Renal pelvis (tissue), 4 donors: ENCODE data around the gene TIMM23B. TPM values are rescaled to one million over a fixed set of nuclear protein-coding genes. Genes with fewer than 3 reads are reported as not detected.
"Not testable (repeated sequence)": the region's sequence is repeated elsewhere in the genome, so short reads cannot be mapped to it uniquely, and the experiment has no call there.

Experiments
- DNase-seq: peaks from one replicate; pipeline ENCODE4 v3.0.0-alpha.2; 2013
- polyA plus RNA-seq, 3 donors: library from polyadenylated mRNA; unstranded; fragments of 120-200 nt; gene quantifications; one replicate each; pipeline ENCODE4 v1.2.1, GENCODE V29; 2013; ENCODE audit not compliant: insufficient read length in 3 of 3

TIMM23B gene
- polyA plus RNA-seq, 3 donors = 11.0 to 20.7 (median 20.4) TPM

DNA sequence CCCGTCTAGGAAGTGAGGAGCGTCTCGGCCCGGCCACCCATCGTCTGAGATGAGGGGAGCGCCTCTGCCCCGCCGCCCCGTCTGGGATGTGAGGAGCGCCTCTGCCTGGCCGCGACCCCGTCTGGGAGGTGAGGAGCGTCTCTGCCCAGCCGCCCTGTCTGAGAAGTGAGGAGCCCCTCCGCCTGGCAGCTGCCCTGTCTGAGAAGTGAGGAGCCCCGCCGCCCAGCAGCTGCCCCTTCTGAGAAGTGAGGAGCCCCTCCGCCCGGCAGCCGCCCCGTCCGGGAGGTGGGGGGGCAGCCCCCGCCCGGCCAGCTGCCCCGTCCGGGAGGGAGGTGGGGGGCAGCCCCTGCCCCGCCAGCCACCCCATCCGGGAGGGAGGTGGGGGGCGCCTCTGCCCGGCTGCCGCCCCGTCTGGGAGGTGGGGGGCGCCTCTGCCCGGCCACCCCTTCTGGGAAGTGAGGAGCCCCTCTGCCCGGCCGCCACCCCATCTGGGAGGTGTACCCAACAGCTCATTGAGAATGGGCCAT is 28.5 kb downstream of the TIMM23B start:
- DNase-seq = not testable (repeated sequence)

DNA sequence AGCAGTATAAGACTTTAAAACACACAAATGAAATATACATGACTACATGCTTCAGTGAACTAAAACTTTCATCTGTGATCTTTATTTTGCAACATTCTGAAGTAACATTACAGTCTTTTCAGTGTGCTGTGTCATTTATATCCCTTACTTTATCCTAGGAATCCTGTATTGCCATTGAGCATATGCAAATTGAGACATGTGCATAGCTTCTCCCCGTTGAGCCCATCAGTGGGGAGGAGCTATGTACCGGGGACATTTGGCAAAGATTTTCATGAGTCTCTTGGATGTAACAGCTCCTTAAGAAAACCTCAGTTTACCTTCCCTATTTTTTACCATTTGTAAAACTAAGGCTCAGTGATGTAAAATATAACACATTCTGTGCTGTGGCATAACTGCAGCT is 29.6 kb downstream of the TIMM23B start:
- DNase-seq = not testable (repeated sequence)

DNA sequence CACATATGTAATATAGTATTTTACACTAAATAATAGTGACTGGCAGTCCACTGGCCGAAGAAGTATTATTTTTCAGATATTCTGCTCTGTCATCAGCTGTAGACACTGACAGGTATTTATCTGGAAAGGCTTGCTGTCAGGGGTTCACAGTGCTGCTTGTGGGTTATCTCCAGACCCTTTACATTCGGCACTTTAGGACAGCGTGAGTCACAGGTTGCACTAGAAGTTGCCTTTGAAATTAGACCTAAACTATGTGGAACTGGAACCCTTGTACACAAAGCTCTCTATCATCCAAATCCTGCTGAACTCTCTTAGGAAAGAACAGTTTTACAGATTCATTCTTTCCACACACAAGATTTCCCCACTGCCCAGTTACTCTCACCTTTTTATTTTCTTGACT is 30.2 kb downstream of the TIMM23B start:
- DNase-seq = not testable (repeated sequence)

DNA sequence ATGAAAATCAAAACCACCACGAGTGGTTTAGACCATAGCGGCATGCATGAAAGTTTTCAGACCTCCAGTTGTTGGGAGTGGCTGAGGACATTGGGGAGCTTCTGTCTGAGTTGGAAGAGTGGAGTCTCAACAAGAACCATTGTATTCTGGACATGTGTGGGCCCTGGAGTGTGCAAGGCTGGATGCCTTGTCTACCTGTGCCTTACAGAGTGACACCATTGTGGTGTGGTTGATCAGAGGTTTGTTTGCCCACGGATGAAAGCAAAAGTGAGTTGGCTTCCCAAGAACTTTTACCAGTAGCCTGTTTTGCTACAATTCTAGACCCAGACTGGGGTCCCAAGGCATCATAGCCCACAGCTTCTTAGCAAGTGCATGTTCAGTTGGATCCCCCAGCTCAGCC is 35.9 kb downstream of the TIMM23B start:
- DNase-seq = not testable (repeated sequence)

DNA sequence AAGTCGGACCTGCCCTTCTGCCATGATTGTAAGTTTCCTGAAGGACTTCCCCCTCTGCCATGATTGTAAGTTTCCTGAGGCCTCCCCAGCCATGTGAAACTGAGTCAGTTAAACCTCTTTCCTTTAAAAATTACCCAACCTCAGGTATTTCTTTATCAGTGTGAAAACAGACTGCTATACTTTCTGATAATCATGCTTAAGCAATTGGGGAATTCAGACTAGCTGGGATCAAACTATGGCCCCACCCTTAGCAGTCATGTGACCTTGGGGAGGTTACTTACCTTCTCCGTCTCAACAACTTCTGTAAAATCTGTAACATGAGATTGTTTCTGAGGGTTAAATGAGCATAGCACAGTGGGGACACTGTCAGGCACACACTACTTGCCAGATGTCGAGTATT is 45.4 kb downstream of the TIMM23B start:
- DNase-seq = not testable (repeated sequence)

DNA sequence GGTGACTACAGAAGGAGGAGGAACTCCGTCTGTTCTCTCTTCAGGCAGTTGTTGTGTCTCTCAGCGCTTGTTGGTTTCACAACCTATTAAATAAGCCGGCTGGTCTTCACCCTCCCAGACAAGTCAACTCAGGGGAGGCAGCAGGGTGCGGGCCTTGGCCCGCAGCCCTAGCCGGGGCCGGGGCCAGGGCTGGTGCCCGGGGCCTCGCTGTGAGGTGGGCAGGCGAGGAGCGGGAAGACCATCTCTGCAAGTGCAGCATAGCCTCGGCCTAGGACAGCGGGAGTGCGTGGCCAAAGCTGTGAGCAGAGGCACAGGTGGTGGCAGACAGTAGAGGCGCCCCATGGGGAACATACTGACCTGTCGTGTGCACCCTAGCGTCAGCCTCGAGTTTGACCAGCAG is 46.5 kb downstream of the TIMM23B start, which contains the start of gene AGAP6:
Gene AGAP6, plus strand, starts transcription at position 31 of the 400 bp plus-strand sequence. Its CDS starts 310 bp downstream, at position 341.
- not testable (repeated sequence) for DNase-seq

DNA sequence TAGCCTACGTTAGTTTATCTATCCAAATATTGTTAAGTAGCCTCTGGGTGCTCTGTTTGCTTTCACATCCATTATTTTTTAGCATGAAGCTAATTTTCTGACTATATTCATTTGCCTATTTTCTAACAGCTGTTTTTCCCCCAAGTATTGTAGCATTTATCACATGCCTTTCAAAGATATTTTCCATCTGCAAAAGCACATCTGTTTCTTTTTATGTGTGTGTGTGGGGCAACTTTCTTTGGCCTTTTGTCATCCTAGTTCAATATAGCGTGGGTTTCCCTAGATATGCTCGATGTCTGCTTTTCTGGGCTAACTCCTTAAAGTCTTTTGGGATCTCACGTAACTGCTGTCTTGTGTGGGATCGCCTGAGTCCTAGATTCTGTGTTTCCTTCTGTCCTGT is 53.5 kb downstream of the TIMM23B start:
- DNase-seq = not testable (repeated sequence)

DNA sequence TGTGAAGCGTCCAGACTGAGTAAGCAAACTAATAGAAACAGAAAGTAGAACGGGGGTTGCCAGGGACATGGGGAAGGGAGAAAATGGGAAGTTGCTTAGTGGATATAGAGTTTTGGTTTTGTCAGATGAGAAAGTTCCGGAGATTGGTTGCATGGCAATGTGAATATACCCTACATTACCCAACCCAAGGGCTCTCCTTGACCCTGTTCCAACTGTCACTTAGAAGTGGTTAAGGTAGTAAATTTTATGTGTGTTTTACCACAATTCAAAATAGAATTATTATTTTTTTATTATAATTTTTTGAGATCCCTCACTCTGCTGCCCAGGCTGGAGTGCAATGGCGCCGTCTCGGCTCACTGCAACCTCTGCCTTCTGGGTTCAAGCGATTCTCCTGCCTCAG is 72.2 kb downstream of the TIMM23B start:
- DNase-seq = not testable (repeated sequence)

DNA sequence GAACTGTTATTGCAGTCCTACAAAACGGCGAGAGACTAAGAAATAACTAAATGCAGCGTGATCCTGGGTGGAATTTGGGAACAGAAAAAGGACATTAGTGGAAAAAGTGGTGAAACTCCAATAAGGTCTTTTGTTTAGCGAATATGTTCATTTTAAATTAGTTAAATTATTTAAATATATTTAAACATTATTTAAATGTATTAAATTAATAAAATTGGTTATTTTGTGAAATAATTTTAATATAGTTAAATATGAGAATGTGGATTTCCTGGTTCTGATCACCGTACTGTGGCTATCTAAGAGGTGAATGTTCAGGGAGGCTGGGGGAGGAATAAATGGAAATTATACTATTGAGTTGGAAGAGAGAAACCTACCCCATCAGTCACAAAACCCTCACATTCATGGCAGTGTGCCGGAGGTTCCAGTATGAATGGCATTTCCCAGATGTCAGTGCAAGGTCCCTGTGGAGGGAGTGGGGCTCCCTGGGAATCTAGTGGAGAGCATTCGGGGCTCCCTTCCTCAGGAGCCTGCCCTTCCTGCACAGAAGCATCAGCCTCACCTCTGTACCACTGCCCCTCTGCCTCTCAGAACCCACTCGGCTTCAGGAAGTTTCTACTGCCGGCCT is 73.9 kb downstream of the TIMM23B start:
- not testable (repeated sequence) for DNase-seq

DNA sequence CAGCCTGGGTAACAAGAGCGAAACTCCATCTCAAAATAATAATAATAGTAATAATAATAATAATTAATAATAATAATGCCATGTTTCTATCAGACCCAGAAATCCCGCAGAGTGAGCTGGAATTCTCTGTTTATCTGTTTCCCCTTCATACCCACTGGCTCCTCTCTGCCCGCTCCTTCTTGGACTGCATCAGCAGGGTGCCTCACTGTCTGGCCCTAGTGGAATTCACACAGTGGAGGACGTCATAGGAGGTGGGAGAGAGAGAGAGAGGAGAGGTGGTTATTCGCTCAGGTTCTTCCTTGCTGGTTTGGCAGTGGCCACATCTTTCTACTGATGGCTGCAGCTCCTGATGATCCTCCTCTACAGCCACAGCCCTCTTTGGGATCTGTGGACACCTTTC is 75.1 kb downstream of the TIMM23B start:
- DNase-seq = not testable (repeated sequence)

DNA sequence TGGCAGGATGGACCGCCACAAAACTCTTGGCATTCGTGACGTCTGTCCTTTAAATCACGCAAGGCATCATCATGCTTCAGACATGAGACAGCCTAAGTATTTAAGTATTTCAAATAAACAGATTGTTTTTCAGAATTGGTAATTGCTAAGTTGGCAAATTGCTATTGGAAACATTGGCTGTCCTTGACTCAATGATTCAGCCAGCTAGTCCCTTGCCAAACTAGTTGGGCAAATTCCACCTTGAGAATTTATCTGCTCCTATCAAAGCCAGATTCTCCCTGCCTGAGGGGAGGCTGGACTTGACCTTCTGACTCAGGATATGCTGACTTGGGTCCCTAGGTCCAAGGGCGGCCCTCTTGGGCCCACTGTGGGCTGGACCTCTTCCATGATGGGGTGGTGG is 75.8 kb downstream of the TIMM23B start:
- not testable (repeated sequence) for DNase-seq

DNA sequence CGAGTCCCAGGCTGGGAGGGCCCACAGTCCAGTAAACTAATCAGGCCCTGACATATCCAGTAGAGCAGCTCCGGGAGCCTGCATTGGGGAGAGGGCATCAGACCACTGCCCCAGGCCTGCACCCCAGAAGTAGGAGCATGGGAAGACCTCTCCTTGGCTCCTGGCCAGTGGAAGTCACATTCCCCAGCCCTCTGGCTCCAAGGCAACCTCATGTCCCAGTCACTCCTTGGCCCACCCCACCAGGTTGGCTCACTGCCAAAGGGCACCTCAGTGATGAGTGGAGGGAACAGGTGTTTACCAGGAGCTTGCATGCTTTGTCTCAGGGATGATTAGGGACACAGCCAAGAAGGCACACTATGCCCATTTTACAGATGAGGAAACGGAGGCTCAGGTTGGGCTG is 77.4 kb downstream of the TIMM23B start:
- not testable (repeated sequence) for DNase-seq

DNA sequence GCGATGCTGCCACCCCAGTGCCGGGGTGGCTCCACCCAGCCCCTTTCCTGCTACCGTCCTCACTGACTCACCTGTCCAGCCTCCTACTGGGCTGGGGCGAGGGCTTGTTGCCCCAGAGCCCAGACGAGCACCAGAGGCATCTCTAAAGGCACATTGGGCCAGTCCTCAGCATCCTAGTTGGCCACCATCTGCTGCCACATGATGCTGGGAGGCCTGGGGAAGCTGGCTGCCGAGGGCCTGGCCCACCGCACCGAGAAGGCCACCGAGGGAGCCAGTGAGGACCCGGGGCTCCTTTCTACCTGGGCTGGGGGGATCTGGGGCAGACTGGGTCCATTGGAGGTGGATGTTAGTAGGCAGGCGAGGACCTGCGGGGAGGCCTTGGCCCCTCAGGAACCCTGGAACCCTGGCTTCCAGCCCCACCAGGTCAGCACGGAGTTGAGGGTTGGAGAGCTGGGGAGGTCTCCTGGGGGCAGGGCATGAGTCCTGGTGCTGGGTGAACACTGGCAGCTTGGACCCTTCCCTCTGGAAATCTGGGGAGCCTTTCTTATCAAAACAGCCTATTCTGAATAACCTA is 78.7 kb downstream of the TIMM23B start:
- not testable (repeated sequence) for DNase-seq

DNA sequence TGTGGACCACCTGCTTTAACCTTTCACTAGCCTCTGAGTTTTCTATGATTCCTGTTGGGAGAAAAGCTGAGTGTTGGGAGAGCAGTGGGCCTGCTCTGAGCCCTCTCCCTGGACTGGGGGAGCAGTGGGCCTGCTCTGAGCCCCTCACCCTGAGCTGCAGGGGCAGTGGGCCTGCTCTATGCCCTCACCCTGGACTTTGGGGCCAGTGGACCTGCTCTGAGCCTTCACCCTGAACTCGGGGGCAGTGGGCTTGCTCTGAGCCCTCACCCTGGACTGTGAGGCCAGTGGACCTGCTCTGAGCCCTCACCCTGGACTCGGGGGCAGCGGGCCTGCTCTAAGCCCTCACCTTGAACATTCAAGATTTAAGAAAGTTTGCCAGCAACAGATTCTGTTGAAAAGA is 79.8 kb downstream of the TIMM23B start:
- DNase-seq = no peak

Other genes with a start within 250 kb of the TIMM23B start
- gene OGDHL, start 179.7 kb upstream of the TIMM23B start, polyA plus RNA-seq = 10 to 100 TPM; 48.1 to 57.4 (median 54.4) TPM
- gene PARG, start within 50 bp of the TIMM23B start, polyA plus RNA-seq = 10 to 100 TPM; 32.9 to 42.3 (median 41.6) TPM
- gene AGAP6, start 46.4 kb downstream of the TIMM23B start, polyA plus RNA-seq = 10 to 100 TPM; 15.6 to 42.4 (median 36.5) TPM
- gene WASHC2A, start 125.9 kb downstream of the TIMM23B start, polyA plus RNA-seq = 10 to 100 TPM; 63.5 to 70.7 (median 64.5) TPM